ENCODE results near the gene OR8B2. TPM values are rescaled to one million over a fixed set of nuclear protein-coding genes. Genes with fewer than 3 reads are reported as not detected.
"Not testable (repeated sequence)": the region's sequence is repeated elsewhere in the genome, so short reads cannot be mapped to it uniquely, and the experiment has no call there.

Gene OR8B2, protein sequence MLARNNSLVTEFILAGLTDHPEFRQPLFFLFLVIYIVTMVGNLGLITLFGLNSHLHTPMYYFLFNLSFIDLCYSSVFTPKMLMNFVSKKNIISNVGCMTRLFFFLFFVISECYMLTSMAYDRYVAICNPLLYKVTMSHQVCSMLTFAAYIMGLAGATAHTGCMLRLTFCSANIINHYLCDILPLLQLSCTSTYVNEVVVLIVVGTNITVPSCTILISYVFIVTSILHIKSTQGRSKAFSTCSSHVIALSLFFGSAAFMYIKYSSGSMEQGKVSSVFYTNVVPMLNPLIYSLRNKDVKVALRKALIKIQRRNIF
- not detected in 2 replicates for total RNA-seq (2014; rRNA removed; shearing (Covaris generic))

DNA sequence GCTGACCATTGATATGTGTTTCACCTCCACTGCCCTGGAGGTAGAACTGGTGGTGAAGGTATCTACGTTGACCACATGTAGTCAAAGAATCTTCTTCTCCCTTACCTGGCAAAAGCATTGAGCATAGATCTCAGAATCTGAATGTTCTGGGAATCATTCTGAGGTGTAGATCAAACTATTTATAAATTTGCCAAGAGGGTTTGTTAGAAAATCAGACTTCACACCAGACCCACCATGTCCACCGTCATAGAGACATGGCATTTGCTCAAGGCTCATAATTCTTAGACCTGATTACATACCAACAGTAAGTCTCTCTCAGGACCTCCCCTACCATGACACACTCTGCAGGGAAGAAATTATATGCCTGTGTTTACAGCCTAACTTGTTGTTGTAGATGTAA is at the start of gene OR8B2:
OR8B2 (minus strand) TSS at position 101 of the 400 bp plus-strand sequence. CDS start 1,156 bp downstream, outside the sequence.
- no peak for DNase-seq (ENCODE audit: low spot score)

DNA sequence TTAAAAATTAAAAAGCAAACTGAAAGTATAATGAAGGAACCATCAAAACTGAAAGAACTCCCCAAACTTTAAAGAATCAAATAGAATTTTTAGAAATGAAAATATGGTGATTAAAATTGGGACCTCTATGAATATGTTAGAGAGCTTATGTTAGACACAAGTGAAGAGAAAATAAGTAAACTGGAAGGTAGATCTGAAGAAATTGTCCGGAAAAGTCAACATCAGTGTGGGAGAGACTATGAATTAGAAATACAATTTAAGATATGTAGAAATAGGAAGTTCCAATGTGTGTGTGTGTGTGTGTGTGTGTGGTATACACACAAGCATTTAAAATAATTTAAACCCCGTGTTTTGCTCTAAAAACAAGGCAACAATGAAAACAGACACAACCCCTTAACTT is 45.3 kb upstream of the OR8B2 start:
- DNase-seq (ENCODE audit: low spot score) = no peak

DNA sequence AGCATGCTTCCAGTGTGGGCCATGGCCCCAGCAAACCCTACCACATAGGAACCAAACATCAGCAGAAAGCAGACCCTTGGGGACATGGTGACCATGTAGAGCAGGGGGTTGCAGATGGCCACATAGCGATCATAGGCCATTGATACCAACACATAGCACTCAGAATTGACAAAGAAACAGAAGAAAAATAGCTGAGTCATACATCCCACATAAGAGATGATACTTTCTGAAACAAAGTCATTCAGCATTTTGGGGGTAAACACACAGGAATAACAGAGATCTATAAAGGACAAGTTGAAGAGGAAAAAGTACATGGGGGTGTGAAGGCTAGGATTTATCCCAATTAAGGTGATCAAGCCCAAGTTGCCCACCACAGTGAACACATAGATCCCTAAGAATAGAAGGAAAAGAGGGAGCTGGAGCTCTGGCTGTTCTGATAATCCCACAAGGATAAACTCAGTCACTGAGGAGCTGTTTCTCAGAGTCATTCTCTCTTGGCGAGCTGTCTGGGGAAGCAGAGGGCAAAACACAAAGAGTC is 40.2 kb upstream of the OR8B2 start, which contains the start of gene OR8B4:
OR8B4 (minus strand) TSS at position 488 of the 538 bp plus-strand sequence; CDS start at position 488, 0 bp downstream.
- DNase-seq (ENCODE audit: low spot score) = no peak

DNA sequence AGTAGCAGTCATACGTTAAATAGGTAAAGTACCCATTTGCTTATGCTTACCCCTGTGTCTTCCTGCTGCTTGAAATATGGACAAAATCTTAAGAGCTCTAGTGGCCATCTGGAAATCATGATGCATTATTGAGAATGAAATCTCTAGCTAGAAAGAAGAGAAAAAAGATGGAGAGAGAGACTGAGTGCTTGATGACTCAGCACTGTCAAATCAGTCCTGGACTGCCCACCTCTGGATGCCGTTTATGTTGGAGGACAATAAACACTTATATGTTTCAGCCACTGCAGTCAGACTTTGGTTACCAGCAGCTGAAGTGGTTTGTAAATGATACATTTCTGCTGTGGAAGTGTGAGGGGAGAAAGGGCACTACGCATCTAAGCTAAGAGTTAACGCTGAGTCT is 36.7 kb upstream of the OR8B2 start:
- no peak for DNase-seq (ENCODE audit: low spot score)

DNA sequence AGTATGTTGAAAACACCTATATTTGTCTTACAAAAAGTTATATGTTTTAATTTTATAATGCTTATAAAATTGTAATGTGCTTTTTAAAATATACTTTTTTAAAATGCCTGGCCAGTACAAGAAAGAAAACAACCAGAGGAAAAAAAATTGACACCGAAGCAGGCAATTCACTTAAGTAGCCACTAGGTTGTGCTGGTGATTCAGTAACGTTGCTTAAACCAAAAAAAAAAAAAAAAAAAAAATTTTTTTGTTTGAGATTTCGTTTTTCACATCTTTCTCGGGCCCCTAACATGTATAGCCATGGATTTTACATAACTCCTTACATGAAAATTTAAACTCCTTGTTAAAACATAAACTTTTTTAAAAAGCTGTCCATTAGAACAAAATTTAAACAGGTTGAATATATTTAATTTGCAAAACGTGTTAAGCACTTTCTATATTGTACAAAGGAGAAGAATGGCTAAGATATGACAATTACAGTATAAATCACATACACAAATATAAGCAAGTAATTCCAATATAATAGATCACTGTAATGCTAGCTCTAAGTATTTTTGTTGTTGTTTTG is 31.1 kb upstream of the OR8B2 start:
- DNase-seq (ENCODE audit: low spot score) = peak; percentile 42

DNA sequence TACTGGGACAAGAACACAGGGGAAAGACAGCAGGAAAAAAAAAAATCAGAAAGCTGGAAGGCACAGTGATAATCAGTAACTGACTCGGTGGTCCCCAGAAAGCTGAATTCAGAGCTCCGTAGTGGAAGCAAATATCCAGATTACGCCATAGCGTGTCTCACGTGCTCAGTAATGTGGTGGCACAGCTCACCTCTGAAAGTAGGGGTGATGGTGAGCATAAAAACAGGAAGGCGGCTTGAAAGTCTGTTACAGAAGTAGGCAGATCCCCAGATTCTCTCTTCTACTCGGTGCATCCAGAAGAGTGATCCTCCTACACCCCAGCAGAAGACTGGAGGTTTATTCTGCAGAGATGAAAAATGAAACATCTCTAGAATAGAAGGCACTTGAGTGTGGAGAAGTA is 25.6 kb upstream of the OR8B2 start:
- no peak for DNase-seq (ENCODE audit: low spot score)

DNA sequence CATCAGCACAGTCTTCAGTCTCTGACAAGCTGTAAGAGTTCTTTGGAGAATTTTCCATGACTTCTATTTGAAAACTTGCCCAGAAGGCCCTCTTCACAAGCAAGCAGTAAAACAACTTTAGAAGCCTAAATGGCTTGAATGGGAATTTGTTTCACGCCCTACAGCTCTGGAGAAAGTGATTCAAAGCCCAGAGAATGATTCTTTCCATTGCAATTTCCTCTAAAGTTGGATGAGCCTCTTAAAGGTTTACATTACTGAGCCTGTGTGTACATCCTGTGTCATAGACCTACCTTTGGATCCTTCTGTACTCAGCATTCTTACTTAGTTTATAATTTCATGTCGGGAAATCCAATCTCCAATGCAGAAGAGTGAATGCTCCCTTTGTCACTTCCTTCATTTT is 21.3 kb upstream of the OR8B2 start:
- DNase-seq (ENCODE audit: low spot score) = no peak

DNA sequence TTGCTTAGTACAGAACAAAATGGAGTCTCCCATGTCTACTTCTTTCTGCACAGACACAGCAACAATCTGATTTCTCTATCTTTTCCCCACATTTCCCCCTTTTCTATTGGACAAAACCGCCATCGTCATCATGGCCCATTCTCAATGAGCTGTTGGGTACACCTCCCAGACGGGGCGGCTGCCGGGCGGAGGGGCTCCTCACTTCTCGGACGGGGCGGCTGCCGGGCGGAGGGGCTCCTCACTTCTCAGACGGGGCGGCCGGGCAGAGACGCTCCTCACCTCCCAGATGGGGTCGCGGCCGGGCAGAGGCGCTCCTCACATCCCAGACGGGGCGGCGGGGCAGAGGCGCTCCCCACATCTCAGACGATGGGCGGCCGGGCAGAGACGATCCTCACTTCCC is 18.9 kb upstream of the OR8B2 start:
- DNase-seq (ENCODE audit: low spot score) = not testable (repeated sequence)

DNA sequence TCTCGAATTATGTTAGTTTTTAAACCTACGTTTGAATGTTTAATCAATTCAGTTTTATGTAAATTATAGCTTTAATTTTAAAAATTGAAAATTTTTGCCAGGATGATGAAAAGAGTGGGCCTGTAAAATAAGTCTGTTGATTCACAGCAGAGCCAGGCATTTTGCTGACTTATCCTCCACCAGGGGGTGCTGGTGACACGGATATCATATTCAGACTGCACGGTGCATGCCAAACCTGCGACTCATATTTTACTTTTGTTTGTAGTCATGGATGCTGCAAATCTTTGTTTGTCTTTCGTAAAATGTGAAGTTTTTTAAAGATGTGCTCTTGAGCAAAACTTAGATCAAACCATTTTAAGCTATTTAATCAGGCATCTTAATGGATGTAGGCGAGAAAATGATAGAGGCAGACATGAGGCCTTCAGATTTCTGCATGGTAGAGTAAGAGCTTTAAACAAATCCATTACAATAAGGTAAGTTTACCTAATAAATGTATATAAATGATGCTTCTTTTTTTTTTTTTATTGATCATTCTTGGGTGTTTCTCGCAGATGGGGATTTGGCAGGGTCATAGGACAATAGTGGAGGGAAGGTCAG is 18.1 kb upstream of the OR8B2 start:
- DNase-seq (ENCODE audit: low spot score) = peak; percentile 84

DNA sequence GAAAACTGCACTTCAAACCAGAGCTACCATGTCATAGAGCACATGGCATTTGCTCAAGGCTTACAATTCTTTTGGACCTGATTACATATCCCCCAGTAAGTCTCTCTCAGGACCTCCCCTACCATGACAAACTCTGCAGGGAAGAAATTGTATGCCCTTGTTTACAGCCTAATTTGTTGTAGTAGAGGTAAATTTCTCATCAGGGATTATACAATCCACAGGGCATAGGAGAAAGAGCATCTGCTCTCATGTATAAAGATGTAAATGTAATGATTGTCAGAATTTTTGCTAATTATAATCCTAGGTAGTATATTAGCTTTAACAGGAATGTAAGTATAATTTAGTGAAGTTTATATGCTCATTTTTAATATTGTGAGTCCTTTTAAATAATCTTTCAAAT is 14.6 kb upstream of the OR8B2 start, which contains the start of gene OR8B3:
OR8B3 (minus strand) TSS at position 101 of the 400 bp plus-strand sequence. CDS start 1,673 bp downstream, outside the sequence.
- no peak for DNase-seq (ENCODE audit: low spot score)

DNA sequence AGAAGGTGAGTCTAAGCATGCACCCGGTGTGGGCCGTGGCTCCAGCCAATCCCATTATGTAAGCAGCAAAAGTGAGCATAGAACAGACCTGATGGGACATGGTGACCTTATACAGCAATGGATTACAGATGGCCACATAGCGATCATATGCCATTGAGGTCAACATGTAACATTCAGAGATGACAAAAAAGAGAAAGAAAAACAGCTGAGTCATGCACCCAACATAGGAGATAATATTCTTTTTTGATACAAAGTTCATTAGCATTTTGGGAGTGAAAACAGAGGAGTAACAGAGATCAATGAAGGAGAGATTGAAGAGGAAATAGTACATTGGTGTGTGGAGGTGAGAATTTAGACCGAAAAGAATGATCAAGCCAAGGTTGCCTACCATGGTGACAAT is 12.5 kb upstream of the OR8B2 start:
- DNase-seq (ENCODE audit: low spot score) = not testable (repeated sequence)

DNA sequence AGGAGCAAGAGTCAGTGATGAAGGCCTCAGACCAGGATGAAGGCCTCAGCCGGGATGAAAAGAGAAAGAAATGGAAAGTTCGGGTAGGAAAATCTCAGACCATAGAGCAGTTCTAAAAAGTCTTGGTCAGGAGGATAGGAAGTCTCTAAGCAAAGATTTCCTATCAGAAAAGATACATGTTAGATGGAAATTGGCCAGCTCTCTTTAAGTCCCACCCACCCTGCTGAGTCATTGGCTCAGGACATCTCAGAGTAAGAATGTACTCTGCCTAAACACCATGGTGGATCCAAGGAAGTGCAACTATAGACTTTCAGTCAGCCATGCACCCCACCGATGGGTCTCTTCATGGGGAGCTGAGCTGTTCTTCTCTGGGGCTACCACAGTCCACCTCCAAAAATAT is 10.1 kb upstream of the OR8B2 start:
- DNase-seq (ENCODE audit: low spot score) = no peak

DNA sequence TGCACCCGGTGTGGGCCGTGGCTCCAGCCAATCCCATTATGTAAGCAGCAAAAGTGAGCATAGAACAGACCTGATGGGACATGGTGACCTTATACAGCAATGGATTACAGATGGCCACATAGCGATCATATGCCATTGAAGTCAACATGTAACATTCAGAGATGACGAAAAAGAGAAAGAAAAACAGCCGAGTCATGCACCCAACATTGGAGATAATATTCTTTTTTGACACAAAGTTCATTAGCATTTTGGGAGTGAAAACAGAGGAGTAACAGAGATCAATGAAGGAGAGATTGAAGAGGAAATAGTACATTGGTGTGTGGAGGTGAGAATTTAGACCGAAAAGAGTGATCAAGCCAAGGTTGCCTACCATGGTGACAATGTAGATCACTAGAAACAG is 1.4 kb downstream of the OR8B2 start:
- not testable (repeated sequence) for DNase-seq (ENCODE audit: low spot score)

DNA sequence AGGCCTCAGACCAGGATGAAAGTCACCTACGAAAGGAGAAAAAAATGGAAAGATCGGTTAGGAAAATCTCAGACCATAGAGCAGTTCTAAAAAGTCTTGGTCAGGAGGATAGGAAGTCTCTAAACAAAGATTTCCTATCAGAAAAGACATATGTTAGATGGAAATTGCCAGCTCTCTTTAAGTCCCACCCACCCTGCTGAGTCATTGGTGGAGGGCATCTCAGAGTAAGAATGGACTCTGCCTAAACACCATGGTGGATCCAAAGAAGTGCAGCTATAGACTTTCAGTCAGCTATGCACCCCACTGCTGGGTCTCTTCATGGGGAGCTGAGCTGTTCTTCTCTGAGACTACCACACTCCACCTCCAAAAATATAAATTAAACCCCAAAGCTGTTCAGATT is 3.7 kb downstream of the OR8B2 start:
- no peak for DNase-seq (ENCODE audit: low spot score)

DNA sequence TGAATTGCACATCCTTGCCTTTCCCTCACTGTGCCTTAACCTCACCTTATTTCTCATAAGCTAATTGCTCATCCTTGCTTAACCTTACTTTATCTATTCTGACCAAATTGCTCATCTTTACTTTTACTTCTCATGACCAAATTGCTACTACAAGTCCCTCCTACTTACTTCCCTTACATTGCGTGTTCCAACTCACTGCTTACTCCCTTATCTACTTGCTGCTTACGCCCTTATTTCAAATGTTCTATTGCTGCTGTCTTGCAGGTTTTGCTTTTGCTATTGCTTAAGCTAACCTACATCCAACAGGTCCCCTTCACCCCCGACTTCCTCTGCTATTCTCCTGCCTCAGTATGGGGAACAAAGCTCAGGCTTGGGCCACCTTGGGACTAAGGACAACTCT is 8.0 kb downstream of the OR8B2 start:
- DNase-seq (ENCODE audit: low spot score) = no peak

DNA sequence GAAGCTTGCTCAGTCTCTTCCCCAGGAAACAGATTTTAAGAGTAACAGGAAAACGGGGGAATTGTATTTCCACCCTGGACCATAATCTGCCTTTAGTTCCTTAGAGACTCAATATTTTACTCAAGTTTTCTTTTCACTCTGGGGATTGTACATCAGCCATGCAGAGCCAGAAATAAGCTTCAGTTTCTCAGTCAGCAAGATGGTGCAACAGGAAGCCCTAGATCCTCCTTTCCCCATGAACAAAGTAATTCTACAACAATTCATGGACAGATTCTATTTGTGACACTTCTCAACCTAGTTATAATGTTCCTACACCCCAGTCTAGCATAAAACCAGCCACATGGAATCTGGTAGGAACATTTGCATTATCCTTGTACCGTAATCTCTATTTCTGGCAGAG is 24.7 kb downstream of the OR8B2 start:
- no peak for DNase-seq (ENCODE audit: low spot score)

DNA sequence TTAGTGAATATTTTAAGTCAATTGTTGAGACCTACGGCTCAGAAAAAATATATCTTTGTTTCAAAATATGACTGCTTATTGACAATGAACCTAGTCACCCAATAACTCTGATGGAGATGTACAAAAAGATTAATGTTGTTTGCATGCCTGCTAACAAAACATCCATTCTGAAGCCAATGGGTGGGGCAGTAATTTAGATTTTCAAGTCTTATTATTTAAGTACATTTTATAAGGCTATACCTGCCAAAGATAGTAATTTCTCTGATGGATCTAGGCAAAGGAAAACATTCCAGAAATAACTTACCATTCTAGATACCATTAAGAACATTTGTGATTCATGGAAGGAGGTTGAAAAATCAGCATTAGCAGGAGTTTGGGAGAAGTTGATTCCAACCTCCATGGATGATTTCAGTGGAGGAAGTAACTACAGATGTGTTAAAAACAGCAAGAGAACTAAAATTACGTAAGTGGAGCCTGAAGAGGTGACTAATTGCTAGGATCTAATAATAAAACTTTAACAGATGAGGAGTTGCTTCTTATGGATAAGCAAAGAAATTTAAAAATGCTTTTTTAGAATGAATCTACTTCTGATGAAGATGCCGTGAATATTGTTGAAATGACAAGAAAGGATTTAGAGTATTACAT is 37.9 kb downstream of the OR8B2 start:
- no peak for DNase-seq (ENCODE audit: low spot score)

DNA sequence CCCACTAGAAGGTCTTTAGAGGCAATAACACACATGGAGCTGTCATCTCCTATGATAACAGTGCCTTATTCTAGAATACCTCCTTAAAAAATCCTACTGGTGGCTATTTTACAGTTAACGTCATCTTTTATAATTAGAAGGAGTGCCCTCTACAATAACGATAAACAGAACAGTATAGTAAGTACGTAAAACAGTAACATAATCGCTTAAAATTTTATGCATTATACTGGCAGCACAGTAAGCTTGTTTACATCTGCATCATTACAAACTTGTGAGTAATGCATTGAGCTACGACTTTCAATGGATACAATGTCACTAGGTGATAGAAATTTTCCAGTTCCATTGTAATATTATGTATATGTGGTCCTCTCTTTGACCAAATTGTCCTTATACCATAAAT is 40.0 kb downstream of the OR8B2 start:
- no peak for DNase-seq (ENCODE audit: low spot score)

DNA sequence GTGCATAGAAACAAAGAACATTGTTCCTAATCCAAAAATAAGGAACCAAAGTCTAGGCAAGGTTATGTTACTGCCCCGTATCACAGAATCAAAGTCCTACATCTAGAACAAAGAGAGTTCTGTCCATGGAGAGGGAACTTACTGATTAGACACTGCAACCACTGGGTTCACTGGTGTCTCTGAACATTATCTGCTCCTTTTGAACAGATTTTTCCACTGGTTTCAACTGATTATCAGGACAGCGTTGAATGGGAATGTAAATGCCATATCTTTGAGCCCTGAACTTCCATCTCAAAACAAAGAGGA is 44.2 kb downstream of the OR8B2 start:
- no peak for DNase-seq (ENCODE audit: low spot score)

DNA sequence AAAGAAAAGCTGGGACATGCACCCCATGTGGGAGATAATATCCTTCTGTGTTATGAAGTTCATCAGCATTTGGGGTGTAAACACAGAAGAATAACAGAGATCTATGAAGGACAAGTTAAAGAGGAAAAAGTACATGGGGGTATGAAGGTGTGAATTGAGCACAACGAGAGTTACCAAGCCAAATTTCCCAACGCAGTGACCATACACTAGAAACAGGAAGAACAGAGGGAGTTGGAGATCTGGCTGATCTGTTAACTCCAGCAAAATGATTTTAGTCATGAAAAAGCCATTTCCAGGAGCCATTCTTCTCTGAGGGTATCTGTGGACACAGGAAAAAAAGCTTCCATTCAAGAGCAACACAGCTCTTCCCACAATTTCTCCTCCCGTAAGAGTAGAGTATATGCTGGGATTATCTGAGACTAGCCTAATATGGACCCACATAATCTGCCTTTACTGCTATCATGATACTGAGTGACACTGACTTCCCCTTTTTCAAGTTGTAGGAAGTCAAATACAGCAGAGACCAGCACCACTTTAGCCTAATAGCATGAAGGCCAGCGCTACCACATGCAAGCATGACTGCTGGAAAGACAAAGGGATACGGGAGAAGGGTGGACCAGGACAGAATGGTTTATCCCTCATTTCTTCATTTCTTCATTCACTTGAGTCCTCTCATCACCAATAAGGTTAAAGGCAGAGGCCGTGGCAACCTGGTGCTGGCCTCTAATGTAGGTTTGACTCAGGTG is 44.7 kb downstream of the OR8B2 start:
- no peak for DNase-seq (ENCODE audit: low spot score)

All from HT-29 (cell line).